GM21360 (cell line): ENCODE measurements around the gene TXLNB.

Experiments used
- ATAC-seq: cut with Tn5 transposase; IDR thresholded peaks from one replicate; pipeline ENCODE4 v1.9.1; 2021; ENCODE audit warnings: mild to moderate bottlenecking, moderate library complexity; ENCODE audit not compliant: unreplicated experiment

TXLNB gene

GRCh38 chr6:139275279-139276055 lies 16.3 kb downstream of the TXLNB start:
- ATAC-seq = no peak

GRCh38 chr6:139271056-139271455 lies 20.7 kb downstream of the TXLNB start:
- ATAC-seq = peak; percentile 92

GRCh38 chr6:139270249-139270648 lies 21.5 kb downstream of the TXLNB start:
- no peak for ATAC-seq

- ATAC-seq = no peak
Measured at GRCh38 chr6:139265512-139266190, 26.1 kb downstream of the TXLNB start.

GRCh38 chr6:139262519-139263300 lies 29.1 kb downstream of the TXLNB start:
- ATAC-seq = peak; percentile 93

- ATAC-seq = no peak
Measured at GRCh38 chr6:139257821-139258398, 33.9 kb downstream of the TXLNB start.

- ATAC-seq = no peak
Measured at GRCh38 chr6:139257291-139257690, 34.5 kb downstream of the TXLNB start.

GRCh38 chr6:139256087-139256486 lies 35.7 kb downstream of the TXLNB start:
- ATAC-seq = no peak

- ATAC-seq = no peak
Measured at GRCh38 chr6:139254196-139254595, 37.6 kb downstream of the TXLNB start.

GRCh38 chr6:139253656-139254055 lies 38.1 kb downstream of the TXLNB start:
- no peak for ATAC-seq

- no peak for ATAC-seq
Measured at GRCh38 chr6:139251691-139252390, 40.0 kb downstream of the TXLNB start.

GRCh38 chr6:139251045-139251690 lies 40.6 kb downstream of the TXLNB start:
- ATAC-seq = peak; percentile 21

GRCh38 chr6:139250296-139251044 lies 41.3 kb downstream of the TXLNB start:
- peak; percentile 93 for ATAC-seq

- ATAC-seq = no peak
Measured at GRCh38 chr6:139249395-139249794, 42.4 kb downstream of the TXLNB start.

- ATAC-seq = no peak
Measured at GRCh38 chr6:139248911-139249310, 42.9 kb downstream of the TXLNB start.

GRCh38 chr6:139247618-139248017 lies 44.2 kb downstream of the TXLNB start:
- no peak for ATAC-seq

- ATAC-seq = no peak
Measured at GRCh38 chr6:139243536-139243935, 48.3 kb downstream of the TXLNB start.

GRCh38 chr6:139242457-139243240 lies 49.1 kb downstream of the TXLNB start:
- no peak for ATAC-seq
